ENCODE results near the gene MCF2L2.
"Not testable (repeated sequence)": the region's sequence is repeated elsewhere in the genome, so short reads cannot be mapped to it uniquely, and the experiment has no call there.

MCF2L2 gene

GRCh38 chr3:183428447-183429211 lies at the start of gene MCF2L2:
Gene MCF2L2 (minus strand): TSS chr3:183428619. CDS start chr3:183427977, 642 bp downstream.
- DNase-seq (ENCODE audit: insufficient read length, low spot score): no peak
- FAIRE-seq: no peak

GRCh38 chr3:183477801-183478456 lies 49.5 kb upstream of the MCF2L2 start:
- TF ChIP-seq POLR2A (IDR thresholded peaks at IDR 0.05; ENCODE audit: low read depth, low read length): no peak
- no peak for FAIRE-seq
- DNase-seq (ENCODE audit: insufficient read length, low spot score): no peak

More at GRCh38 chr3:183428447-183429211, at the start of gene MCF2L2:
- TF ChIP-seq POLR2A (IDR thresholded peaks at IDR 0.05; ENCODE audit: low read depth, low read length): no peak

GRCh38 chr3:183475764-183476162 lies 47.3 kb upstream of the MCF2L2 start:
- not testable (repeated sequence) for DNase-seq (ENCODE audit: insufficient read length, low spot score); FAIRE-seq

- TF ChIP-seq POLR2A (IDR thresholded peaks at IDR 0.05; ENCODE audit: low read depth, low read length): no peak
- FAIRE-seq (no peak), DNase-seq (ENCODE audit: insufficient read length, low spot score) (no peak)
Observed at GRCh38 chr3:183475016-183475763, 46.8 kb upstream of the MCF2L2 start.

GRCh38 chr3:183473969-183474368 lies 45.5 kb upstream of the MCF2L2 start:
- TF ChIP-seq POLR2A (IDR thresholded peaks at IDR 0.05; ENCODE audit: low read depth, low read length): no peak
- no peak for FAIRE-seq
- DNase-seq (ENCODE audit: insufficient read length, low spot score): no peak

- FAIRE-seq (no peak), DNase-seq (ENCODE audit: insufficient read length, low spot score) (no peak)
- no peak for TF ChIP-seq POLR2A (IDR thresholded peaks at IDR 0.05; ENCODE audit: low read depth, low read length)
Observed at GRCh38 chr3:183472155-183472554, 43.7 kb upstream of the MCF2L2 start.

GRCh38 chr3:183468424-183468823 lies 40.0 kb upstream of the MCF2L2 start:
- DNase-seq (ENCODE audit: insufficient read length, low spot score) (no peak), FAIRE-seq (no peak)
- TF ChIP-seq POLR2A (IDR thresholded peaks at IDR 0.05; ENCODE audit: low read depth, low read length): no peak

GRCh38 chr3:183466575-183466974 lies 38.2 kb upstream of the MCF2L2 start:
- DNase-seq (ENCODE audit: insufficient read length, low spot score) (no peak), FAIRE-seq (no peak)
- no peak for TF ChIP-seq POLR2A (IDR thresholded peaks at IDR 0.05; ENCODE audit: low read depth, low read length)

- DNase-seq (ENCODE audit: insufficient read length, low spot score); FAIRE-seq: not testable (repeated sequence)
Observed at GRCh38 chr3:183465710-183466109, 37.3 kb upstream of the MCF2L2 start.

- DNase-seq (ENCODE audit: insufficient read length, low spot score): no peak
- TF ChIP-seq POLR2A (IDR thresholded peaks at IDR 0.05; ENCODE audit: low read depth, low read length): no peak
- no peak for FAIRE-seq
Observed at GRCh38 chr3:183464480-183464879, 36.1 kb upstream of the MCF2L2 start.

GRCh38 chr3:183460081-183461055 lies 31.9 kb upstream of the MCF2L2 start:
- no peak for DNase-seq (ENCODE audit: insufficient read length, low spot score)
- no peak for TF ChIP-seq POLR2A (IDR thresholded peaks at IDR 0.05; ENCODE audit: low read depth, low read length)
- no peak for FAIRE-seq

GRCh38 chr3:183455089-183455488 lies 26.7 kb upstream of the MCF2L2 start:
- peak; percentile 49 for DNase-seq (ENCODE audit: insufficient read length, low spot score)
- TF ChIP-seq POLR2A (IDR thresholded peaks at IDR 0.05; ENCODE audit: low read depth, low read length): no peak
- peak; percentile 98 for FAIRE-seq

- FAIRE-seq: no peak
- no peak for DNase-seq (ENCODE audit: insufficient read length, low spot score)
- TF ChIP-seq POLR2A (IDR thresholded peaks at IDR 0.05; ENCODE audit: low read depth, low read length): no peak
Observed at GRCh38 chr3:183454064-183454463, 25.6 kb upstream of the MCF2L2 start.
